GM12878 (cell line): ENCODE data around the gene ABTB1. TPM values are rescaled to one million over a fixed set of nuclear protein-coding genes. Genes with fewer than 3 reads are reported as not detected.

ENCODE experiments used
- ATAC-seq: fragments of 200-7000 bp; cut with Tn5 transposase; 3 replicates; pipeline ENCODE4 v1.9.1; 2020; ENCODE audit warnings: mild to moderate bottlenecking, moderate library complexity
- BruUV-seq: library from RNA; stranded (reverse); fragments of 400-500 nt; replicated peaks from 2 replicates; lab custom pipeline; 2021; lab: Mats Ljungman, UMichigan
- CTCF ChIA-PET: fragments of 300-600 bp; sonication (Branson Sonifier 250); formaldehyde crosslinking; extraction: SDS; loops from one replicate; lab custom pipeline; 2021; ENCODE audit warnings: inconsistent platforms; lab: Yijun Ruan, JAX
- POLR2A ChIA-PET: fragments of 350-600 bp; formaldehyde crosslinking; extraction: SDS; loops from one replicate; lab custom pipeline; 2021; ENCODE audit warnings: inconsistent platforms; lab: Charles Lee
- RAD21 ChIA-PET: fragments of 300-600 bp; sonication (Branson Sonifier 250); formaldehyde crosslinking; loops from one replicate; lab custom pipeline; 2023; ENCODE audit warnings: antibody characterized with exemption; ENCODE audit not compliant: unreplicated experiment; lab: Charles Lee
- SMC1A ChIA-PET: fragments of 300-600 bp; sonication (Branson Sonifier 250); formaldehyde crosslinking; loops from one replicate; lab custom pipeline; 2023; ENCODE audit not compliant: unreplicated experiment, uncharacterized antibody; lab: Charles Lee
- DNase-seq: peaks from one replicate; pipeline ENCODE4 v3.0.0-alpha.2; 2011; ENCODE audit warnings: low read depth, low spot score
- FAIRE-seq: peaks from 3 replicates; lab custom pipeline; 2011; peaks lifted over from hg19 to GRCh38; lab: Jason Lieb, UNC
- H2AFZ ChIP-seq: 2 replicates; pipeline ENCODE4 v1.6.0; 2011; ENCODE audit warnings: low read depth, low read length, control low read depth; ENCODE audit not compliant: control insufficient read depth
- H3K27ac ChIP-seq: 2 replicates; pipeline ENCODE4 v1.5.1; 2011; ENCODE audit warnings: control low read depth; ENCODE audit not compliant: control insufficient read depth, insufficient read depth
- H3K27me3 ChIP-seq, 2 experiments: replicated peaks in 1 of 2; 2 replicates each; pipeline versions ENCODE4 v1.6.0 to v1.6.1; 2011; ENCODE audit warnings: low read length in 1 of 2; ENCODE audit not compliant: control insufficient read depth in 2 of 2, insufficient read depth in 2 of 2
- H3K36me3 ChIP-seq, 2 experiments: 2 replicates each; pipeline ENCODE4 v1.5.1; 2011; ENCODE audit warnings: low read length in 1 of 2; ENCODE audit not compliant: control insufficient read depth in 2 of 2, insufficient read depth in 2 of 2
- H3K4me1 ChIP-seq: 2 replicates; pipeline ENCODE4 v1.6.1; 2011; ENCODE audit warnings: mild to moderate bottlenecking, low read length, moderate library complexity, mixed read lengths; ENCODE audit not compliant: control insufficient read depth, insufficient read depth
- H3K4me2 ChIP-seq: 2 replicates; pipeline ENCODE4 v1.6.0; 2011; ENCODE audit warnings: control low read depth; ENCODE audit not compliant: control insufficient read depth, insufficient read depth
- H3K4me3 ChIP-seq: fragments of 200-600 bp; sonication (generic); 2 replicates; pipeline ENCODE4 v1.5.1; 2016
- H3K79me2 ChIP-seq: 2 replicates; pipeline ENCODE4 v1.6.0; 2011; ENCODE audit warnings: low read length; ENCODE audit not compliant: control insufficient read depth, insufficient read depth
- H3K9ac ChIP-seq: 2 replicates; pipeline ENCODE4 v1.8.0; 2011; ENCODE audit warnings: low read length, control low read depth, mixed read lengths; ENCODE audit not compliant: control insufficient read depth, insufficient read depth
- H3K9me3 ChIP-seq: replicated peaks from 3 replicates; pipeline ENCODE4 v1.5.1; 2011; ENCODE audit warnings: mild to moderate bottlenecking, low read length; ENCODE audit not compliant: control insufficient read depth, insufficient read depth
- H4K20me1 ChIP-seq: 2 replicates; pipeline ENCODE4 v1.6.0; 2011; ENCODE audit not compliant: control insufficient read depth, insufficient read depth
- ATF7 ChIP-seq: fragments of 450-650 bp; IDR thresholded peaks from 2 replicates; pipeline ENCODE4 v1.6.1; 2016; ENCODE audit warnings: low read depth, mild to moderate bottlenecking
- BHLHE40 ChIP-seq, 2 experiments: fragments of 450-650 bp in 1 of 2; IDR thresholded peaks; 2 replicates each; pipeline ENCODE4 v1.6.1; 2011 to 2017; ENCODE audit warnings: low read depth in 2 of 2, borderline replicate concordance in 1 of 2, improper control_type of control experiment in 1 of 2, low read length in 1 of 2, mild to moderate bottlenecking in 1 of 2
- CHD4 ChIP-seq: fragments of 200-600 bp; sonication (generic); IDR thresholded peaks from 2 replicates; pipeline ENCODE4 v1.6.1; 2016; ENCODE audit warnings: mild to moderate bottlenecking
- E4F1 ChIP-seq: fragments of 450-650 bp; IDR thresholded peaks from 2 replicates; pipeline ENCODE4 v1.6.1; 2018; ENCODE audit warnings: borderline replicate concordance, mild to moderate bottlenecking; ENCODE audit not compliant: partially characterized antibody
- EGR1 ChIP-seq, 2 experiments: IDR thresholded peaks; 1 replicate in 1 of 2; 2 replicates in 1 of 2; pipeline ENCODE4 v1.6.1; 2011 to 2012; ENCODE audit warnings: low read depth in 2 of 2, low read length in 2 of 2, borderline replicate concordance in 1 of 2, mild to moderate bottlenecking in 1 of 2, moderate library complexity in 1 of 2
- PAX5 ChIP-seq: IDR thresholded peaks from 2 replicates; pipeline ENCODE4 v1.6.1; 2011; ENCODE audit warnings: low read depth, low read length, borderline replicate concordance
- RAD51 ChIP-seq: fragments of 450-650 bp; IDR thresholded peaks from 2 replicates; pipeline ENCODE4 v1.6.1; 2016; ENCODE audit warnings: moderate library complexity, mild to moderate bottlenecking, inconsistent platforms
- TBL1XR1 ChIP-seq: IDR thresholded peaks from 2 replicates; pipeline ENCODE4 v1.6.1; 2012; ENCODE audit warnings: low read depth, low read length, improper control_type of control experiment
- WRNIP1 ChIP-seq: IDR thresholded peaks from 2 replicates; pipeline ENCODE4 v1.6.1; 2011; ENCODE audit warnings: low read depth, low read length, improper control_type of control experiment, borderline replicate concordance
- ZZZ3 ChIP-seq: IDR thresholded peaks from 2 replicates; pipeline ENCODE4 v1.6.1; 2011; ENCODE audit warnings: low read depth; ENCODE audit not compliant: control insufficient read depth, insufficient read length
- WGBS: methylation state at CpG from one replicate; pipeline ENCODE4 v1.1.6; 2016; ENCODE audit warnings: low lambda C conversion rate; ENCODE audit not compliant: insufficient replicate concordance, insufficient coverage; ENCODE audit errors: missing lambda C conversion rate; 5-methylcytosine and 5-hydroxymethylcytosine counted together
- in situ Hi-C: fragments of 300-500 bp; cut with MboI; formaldehyde crosslinking; loops from 9 replicates; pipeline ENCODE4 v1.14.3; 2018; ENCODE audit warnings: mixed read lengths
- intact Hi-C: fragments of 100-400 bp; cut with micrococcal nuclease; formaldehyde crosslinking; loops from one replicate; pipeline ENCODE4 v1.14.2; 2022; ENCODE audit not compliant: unreplicated experiment
- polyA plus RNA-seq, 11 experiments: library from polyadenylated mRNA; depleted of rRNA in 4 of 11; unstranded in 6 of 11; stranded (reverse) in 5 of 11; fragments of >200 nt; fragmentation: Nextera tagmentation in 4 of 11; fragmentation: Illumina TruSeq in 1 of 11; extraction: Ambion mirVana in 4 of 11; extraction: Trizol in 1 of 11; gene quantifications; 1 replicate in 1 of 11; 2 replicates in 10 of 11; pipeline versions ENCODE4 v1.2.1 to v1.2.3, GENCODE V29; 2011 to 2016; ENCODE audit warnings: inconsistent platforms in 2 of 11, missing spikeins in 2 of 11, low read depth in 1 of 11
- total RNA-seq, 4 experiments: library from RNA; depleted of rRNA in 3 of 4; stranded (reverse); fragments of >200 nt in 3 of 4; fragmentation: Illumina TruSeq in 1 of 4; extraction: Trizol in 1 of 4; gene quantifications; 2 replicates each; pipeline versions ENCODE4 v1.2.1 to v1.2.3, GENCODE V29; 2013 to 2021
- TF ChIP-seq, protein P1 (sequence below): fragments of 450-650 bp; formaldehyde crosslinking; IDR thresholded peaks from 2 replicates; pipeline ENCODE4 v1.4.0; 2020; ENCODE audit warnings: mild to moderate bottlenecking, moderate library complexity
- TF ChIP-seq, protein P2 (sequence below): fragments of 450-650 bp; IDR thresholded peaks from 2 replicates; pipeline ENCODE4 v1.6.1; 2017; ENCODE audit warnings: mild to moderate bottlenecking, moderate library complexity

ABTB1 gene
- total and polyA plus RNA-seq, 10 of the 15 experiments (the other 5 are each of a cell fraction or from before 2014, with no cell fraction given): 0.11 to 10.2 (median 7.1) TPM

DNA sequence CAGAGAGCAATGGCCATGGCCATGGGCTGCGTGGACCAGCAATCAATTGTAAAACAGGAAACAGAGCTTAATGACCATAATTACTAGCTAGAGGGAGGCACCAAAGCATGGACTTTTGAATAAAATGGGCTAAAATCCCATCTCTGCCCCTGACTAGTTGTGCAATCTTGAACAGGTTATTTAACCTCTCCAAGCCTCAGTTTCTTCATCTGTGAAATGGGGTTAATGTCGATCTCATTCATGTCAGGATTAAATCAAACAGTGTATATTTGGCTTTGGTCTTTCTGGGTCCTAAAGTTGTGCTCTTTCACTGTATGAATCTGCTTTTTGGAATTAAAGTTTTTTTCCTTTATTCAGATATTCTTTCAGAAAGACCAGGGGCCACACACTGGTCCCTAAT, 36.1 kb downstream of the ABTB1 start:
- Histone ChIP-seq H3K79me2 (no peaks in the 10 kb centered on the region; the same call in 1 of the 2 replicates), H3K27ac (no peak overlapping the region), H3K36me3 (peaks cover 22 to 42% of the 10 kb centered on the region in 2 experiments; a peak in 3 of 4 replicates), H3K4me1 (no peaks in the 10 kb centered on the region), H3K4me2 (no peak overlapping the region), H3K27me3 (no peaks in the 10 kb centered on the region), H3K9ac (no peak overlapping the region), H3K9me3 (peaks cover 2% of the 10 kb centered on the region; the same call in 2 of the 3 replicates), H2AFZ (no peak overlapping the region)
- in situ Hi-C loops: no loop called here
- ATAC-seq: no peak
- WGBS: 50% methylated on average over 2 of the region's 2 CpGs
- RAD21 ChIA-PET: no interaction called here
- BruUV-seq: no TSS peak
- CTCF ChIA-PET: interaction anchor here (0.6 to 1.3 kb wide), 3 partner anchors 12 to 123 kb away, joined by 3 read pairs; no protein-coding TSS in a partner anchor
- no peak for TF ChIP-seq E4F1
- TF ChIP-seq ATF7: no peak
- TF ChIP-seq PAX5: no peak
- TF ChIP-seq RAD51: no peak
- no peak for TF ChIP-seq CHD4
- no peak for TF ChIP-seq ZZZ3
- no peak for TF ChIP-seq WRNIP1
- TF ChIP-seq, protein P1, sequence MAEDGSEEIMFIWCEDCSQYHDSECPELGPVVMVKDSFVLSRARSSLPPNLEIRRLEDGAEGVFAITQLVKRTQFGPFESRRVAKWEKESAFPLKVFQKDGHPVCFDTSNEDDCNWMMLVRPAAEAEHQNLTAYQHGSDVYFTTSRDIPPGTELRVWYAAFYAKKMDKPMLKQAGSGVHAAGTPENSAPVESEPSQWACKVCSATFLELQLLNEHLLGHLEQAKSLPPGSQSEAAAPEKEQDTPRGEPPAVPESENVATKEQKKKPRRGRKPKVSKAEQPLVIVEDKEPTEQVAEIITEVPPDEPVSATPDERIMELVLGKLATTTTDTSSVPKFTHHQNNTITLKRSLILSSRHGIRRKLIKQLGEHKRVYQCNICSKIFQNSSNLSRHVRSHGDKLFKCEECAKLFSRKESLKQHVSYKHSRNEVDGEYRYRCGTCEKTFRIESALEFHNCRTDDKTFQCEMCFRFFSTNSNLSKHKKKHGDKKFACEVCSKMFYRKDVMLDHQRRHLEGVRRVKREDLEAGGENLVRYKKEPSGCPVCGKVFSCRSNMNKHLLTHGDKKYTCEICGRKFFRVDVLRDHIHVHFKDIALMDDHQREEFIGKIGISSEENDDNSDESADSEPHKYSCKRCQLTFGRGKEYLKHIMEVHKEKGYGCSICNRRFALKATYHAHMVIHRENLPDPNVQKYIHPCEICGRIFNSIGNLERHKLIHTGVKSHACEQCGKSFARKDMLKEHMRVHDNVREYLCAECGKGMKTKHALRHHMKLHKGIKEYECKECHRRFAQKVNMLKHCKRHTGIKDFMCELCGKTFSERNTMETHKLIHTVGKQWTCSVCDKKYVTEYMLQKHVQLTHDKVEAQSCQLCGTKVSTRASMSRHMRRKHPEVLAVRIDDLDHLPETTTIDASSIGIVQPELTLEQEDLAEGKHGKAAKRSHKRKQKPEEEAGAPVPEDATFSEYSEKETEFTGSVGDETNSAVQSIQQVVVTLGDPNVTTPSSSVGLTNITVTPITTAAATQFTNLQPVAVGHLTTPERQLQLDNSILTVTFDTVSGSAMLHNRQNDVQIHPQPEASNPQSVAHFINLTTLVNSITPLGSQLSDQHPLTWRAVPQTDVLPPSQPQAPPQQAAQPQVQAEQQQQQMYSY (CRISPR knock-in tag): no peak
- no peak for TF ChIP-seq EGR1 (IDR thresholded peaks at IDR 0.05; ENCODE audit: borderline replicate concordance in 1 of 2, low read depth in 2 of 2, low read length in 2 of 2)
- TF ChIP-seq, protein P2, sequence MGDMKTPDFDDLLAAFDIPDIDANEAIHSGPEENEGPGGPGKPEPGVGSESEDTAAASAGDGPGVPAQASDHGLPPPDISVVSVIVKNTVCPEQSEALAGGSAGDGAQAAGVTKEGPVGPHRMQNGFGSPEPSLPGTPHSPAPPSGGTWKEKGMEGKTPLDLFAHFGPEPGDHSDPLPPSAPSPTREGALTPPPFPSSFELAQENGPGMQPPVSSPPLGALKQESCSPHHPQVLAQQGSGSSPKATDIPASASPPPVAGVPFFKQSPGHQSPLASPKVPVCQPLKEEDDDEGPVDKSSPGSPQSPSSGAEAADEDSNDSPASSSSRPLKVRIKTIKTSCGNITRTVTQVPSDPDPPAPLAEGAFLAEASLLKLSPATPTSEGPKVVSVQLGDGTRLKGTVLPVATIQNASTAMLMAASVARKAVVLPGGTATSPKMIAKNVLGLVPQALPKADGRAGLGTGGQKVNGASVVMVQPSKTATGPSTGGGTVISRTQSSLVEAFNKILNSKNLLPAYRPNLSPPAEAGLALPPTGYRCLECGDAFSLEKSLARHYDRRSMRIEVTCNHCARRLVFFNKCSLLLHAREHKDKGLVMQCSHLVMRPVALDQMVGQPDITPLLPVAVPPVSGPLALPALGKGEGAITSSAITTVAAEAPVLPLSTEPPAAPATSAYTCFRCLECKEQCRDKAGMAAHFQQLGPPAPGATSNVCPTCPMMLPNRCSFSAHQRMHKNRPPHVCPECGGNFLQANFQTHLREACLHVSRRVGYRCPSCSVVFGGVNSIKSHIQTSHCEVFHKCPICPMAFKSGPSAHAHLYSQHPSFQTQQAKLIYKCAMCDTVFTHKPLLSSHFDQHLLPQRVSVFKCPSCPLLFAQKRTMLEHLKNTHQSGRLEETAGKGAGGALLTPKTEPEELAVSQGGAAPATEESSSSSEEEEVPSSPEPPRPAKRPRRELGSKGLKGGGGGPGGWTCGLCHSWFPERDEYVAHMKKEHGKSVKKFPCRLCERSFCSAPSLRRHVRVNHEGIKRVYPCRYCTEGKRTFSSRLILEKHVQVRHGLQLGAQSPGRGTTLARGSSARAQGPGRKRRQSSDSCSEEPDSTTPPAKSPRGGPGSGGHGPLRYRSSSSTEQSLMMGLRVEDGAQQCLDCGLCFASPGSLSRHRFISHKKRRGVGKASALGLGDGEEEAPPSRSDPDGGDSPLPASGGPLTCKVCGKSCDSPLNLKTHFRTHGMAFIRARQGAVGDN: no peak
- TF ChIP-seq BHLHE40 (IDR thresholded peaks at IDR 0.05; ENCODE audit: borderline replicate concordance in 1 of 2, low read depth in 2 of 2, low read length in 1 of 2): no peak
- TF ChIP-seq TBL1XR1: no peak
- TF ChIP-seq, all 136 proteins: peak for 0
- ChIA-PET POLR2A (no interaction called here), SMC1A (interaction anchor here (0.5 kb wide), 1 partner anchor 248 kb away, joined by 4 read pairs; no protein-coding TSS in a partner anchor)
- H3K4me3 ChIP-seq: no peak overlapping the region
- no peaks in the 10 kb centered on the region for H4K20me1 ChIP-seq
- no peak for FAIRE-seq
- no peak for DNase-seq
- intact Hi-C loops: no loop called here
